Nephron progenitor cell (in vitro differentiated cells): ENCODE results near the gene RAI14.
"Not testable (repeated sequence)": the region's sequence is repeated elsewhere in the genome, so short reads cannot be mapped to it uniquely, and the experiment has no call there.

Source experiments
- DNase-seq: peaks from one replicate; pipeline ENCODE4 v3.0.0; 2021
- H3K27ac Mint-ChIP-seq: 2 replicates; pipeline ENCODE4 v1.8.0; 2021; ENCODE audit warnings: mild to moderate bottlenecking, moderate library complexity, mixed read lengths
- H3K27me3 Mint-ChIP-seq: 2 replicates; pipeline ENCODE4 v1.8.0; 2021; ENCODE audit warnings: mild to moderate bottlenecking, low read depth, mixed read lengths; ENCODE audit not compliant: poor library complexity
- H3K36me3 Mint-ChIP-seq: 2 replicates; pipeline ENCODE4 v1.8.0; 2021; ENCODE audit warnings: low read depth, mixed read lengths
- H3K4me1 Mint-ChIP-seq: 2 replicates; pipeline ENCODE4 v1.8.0; 2021; ENCODE audit warnings: mixed read lengths
- H3K4me3 Mint-ChIP-seq: 2 replicates; pipeline ENCODE4 v1.8.0; 2021; ENCODE audit warnings: mild to moderate bottlenecking, moderate library complexity, mixed read lengths
- H3K9me3 Mint-ChIP-seq: 2 replicates; pipeline ENCODE4 v1.8.0; 2021; ENCODE audit warnings: mild to moderate bottlenecking, moderate library complexity, mixed read lengths
- CTCF ChIP-seq: fragments of 200-600 bp; sonication (generic); IDR thresholded peaks from 2 replicates; pipeline ENCODE4 v1.5.0; 2021; ENCODE audit warnings: antibody characterized with exemption

The RAI14 gene

GRCh38 chr5:34724741-34725140, 68.6 kb downstream of the RAI14 start:
- DNase-seq = no peak
- H3K9me3 Mint-ChIP-seq = peaks cover 37% of the 10 kb centered on the region
- H3K27me3 Mint-ChIP-seq = no peaks in the 10 kb centered on the region
- no peaks in the 10 kb centered on the region for H3K4me1 Mint-ChIP-seq
- peaks cover 52% of the 10 kb centered on the region for H3K36me3 Mint-ChIP-seq
- TF ChIP-seq CTCF = no peak
- H3K4me3 Mint-ChIP-seq = no peak overlapping the region
- no peak overlapping the region for H3K27ac Mint-ChIP-seq

- not testable (repeated sequence) for H3K4me3 Mint-ChIP-seq, H3K4me1 Mint-ChIP-seq, H3K27me3 Mint-ChIP-seq, H3K27ac Mint-ChIP-seq, DNase-seq
- Mint-ChIP-seq H3K9me3 (peaks cover 37% of the 10 kb centered on the region), H3K36me3 (peaks cover 49% of the 10 kb centered on the region)
These were observed 71.1 kb downstream of the RAI14 start for GRCh38 chr5:34727166-34727749.

- Mint-ChIP-seq H3K27ac (no peak overlapping the region), H3K27me3 (no peaks in the 10 kb centered on the region), H3K36me3 (peaks cover 50% of the 10 kb centered on the region), H3K4me1 (peaks cover 7% of the 10 kb centered on the region), H3K9me3 (peaks cover 37% of the 10 kb centered on the region), H3K4me3 (no peak overlapping the region)
- TF ChIP-seq CTCF = no peak
- no peak for DNase-seq
These were observed 72.1 kb downstream of the RAI14 start for GRCh38 chr5:34728236-34728635.

- Mint-ChIP-seq H3K4me1 (peaks cover 7% of the 10 kb centered on the region), H3K36me3 (peaks cover 51% of the 10 kb centered on the region), H3K4me3 (no peak overlapping the region), H3K9me3 (peaks cover 24% of the 10 kb centered on the region), H3K27ac (no peak overlapping the region), H3K27me3 (no peaks in the 10 kb centered on the region)
- TF ChIP-seq CTCF = no peak
- no peak for DNase-seq
These were observed 75.5 kb downstream of the RAI14 start for GRCh38 chr5:34731435-34732232.

- Mint-ChIP-seq H3K27ac (no peak overlapping the region), H3K4me3 (no peak overlapping the region), H3K4me1 (peaks cover 7% of the 10 kb centered on the region), H3K27me3 (no peaks in the 10 kb centered on the region), H3K36me3 (peaks cover 26% of the 10 kb centered on the region), H3K9me3 (no peaks in the 10 kb centered on the region)
- DNase-seq = no peak
- TF ChIP-seq CTCF = no peak
These were observed 78.2 kb downstream of the RAI14 start for GRCh38 chr5:34734326-34734725.

- no peak for TF ChIP-seq CTCF
- peaks cover 20% of the 10 kb centered on the region for H3K36me3 Mint-ChIP-seq
- H3K27ac Mint-ChIP-seq = no peak overlapping the region
- H3K4me3 Mint-ChIP-seq = no peak overlapping the region
- H3K9me3 Mint-ChIP-seq = no peaks in the 10 kb centered on the region
- no peak for DNase-seq
- no peaks in the 10 kb centered on the region for H3K27me3 Mint-ChIP-seq
- peaks cover 7% of the 10 kb centered on the region for H3K4me1 Mint-ChIP-seq
These were observed 79.6 kb downstream of the RAI14 start for GRCh38 chr5:34735491-34736426.
